Esophagus (tissue), 2 donors: Measurements from ENCODE around the gene EEA1. TPM values are rescaled to one million over a fixed set of nuclear protein-coding genes. Genes with fewer than 3 reads are reported as not detected.

ENCODE experiments used
- H3K27ac ChIP-seq, 2 donors: one replicate each; pipeline ENCODE4 v1.5.1; 2013; ENCODE audit warnings: low read depth in 2 of 2, mild to moderate bottlenecking in 2 of 2, inconsistent platforms in 1 of 2, low read length in 1 of 2, moderate library complexity in 1 of 2
- H3K27me3 ChIP-seq, 2 donors: one replicate each; pipeline ENCODE4 v1.6.1; 2013; ENCODE audit warnings: low read length in 2 of 2, control low read depth in 1 of 2, mild to moderate bottlenecking in 1 of 2; ENCODE audit not compliant: insufficient read depth in 2 of 2, control insufficient read depth in 1 of 2
- H3K36me3 ChIP-seq, 2 donors: one replicate each; pipeline ENCODE4 v1.6.1; 2013; ENCODE audit warnings: low read length in 1 of 2; ENCODE audit not compliant: control insufficient read depth in 2 of 2, insufficient read depth in 2 of 2
- H3K4me1 ChIP-seq, 2 donors: one replicate each; pipeline ENCODE4 v1.6.1; 2013; ENCODE audit warnings: low read length in 1 of 2; ENCODE audit not compliant: control insufficient read depth in 2 of 2, insufficient read depth in 2 of 2
- H3K4me3 ChIP-seq, 2 donors: one replicate each; pipeline ENCODE4 v1.5.1; 2013; ENCODE audit warnings: low read length in 2 of 2, mild to moderate bottlenecking in 2 of 2, low read depth in 1 of 2, moderate library complexity in 1 of 2
- H3K9me3 ChIP-seq, 2 donors: one replicate each; pipeline ENCODE4 v1.6.1; 2013; ENCODE audit warnings: mild to moderate bottlenecking in 2 of 2, low read depth in 1 of 2, low read length in 1 of 2, moderate library complexity in 1 of 2; ENCODE audit not compliant: control insufficient read depth in 2 of 2, insufficient read depth in 1 of 2
- WGBS, 2 donors: extraction: QIAGEN DNeasy Blood & Tissue Kit; methylation state at CpG; one replicate each; pipeline ENCODE4 v1.1.7; 2013; 5-methylcytosine and 5-hydroxymethylcytosine counted together
- polyA plus RNA-seq, 2 donors: library from polyadenylated mRNA; stranded (reverse); fragments of 200-250 nt; gene quantifications; one replicate each; pipeline ENCODE4 v1.2.3, GENCODE V29; 2013
- donor health status: healthy with polysubstance abuse.
- donor health status: Bipolar disorder and iron deficiency.

EEA1 gene
- polyA plus RNA-seq, 2 donors: 5.6 to 6.3 TPM

DNA sequence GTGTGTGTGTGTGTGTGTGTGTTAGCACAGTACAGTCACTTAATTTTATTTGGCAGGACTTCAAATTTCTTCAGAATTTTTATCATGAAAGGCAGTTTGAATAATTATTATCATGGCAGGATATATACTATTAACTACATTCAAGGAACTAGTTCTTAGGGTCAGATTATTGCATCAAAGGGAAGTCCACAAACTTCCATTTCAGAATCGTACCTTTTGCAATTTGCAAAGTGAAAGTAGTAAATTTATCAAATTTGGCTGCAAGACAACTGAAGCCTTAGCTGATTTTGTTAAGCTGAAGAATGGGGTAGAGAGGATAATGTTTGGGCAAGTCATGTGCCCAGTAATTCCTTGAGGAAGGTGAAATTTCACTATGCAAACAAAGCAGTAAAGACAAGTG, 158.1 kb downstream of the EEA1 start:
- no peak overlapping the region for H3K4me3 ChIP-seq
- H3K9me3 ChIP-seq: no peaks in the 10 kb centered on the region
- H3K36me3 ChIP-seq: no peaks in the 10 kb centered on the region
- H3K27ac ChIP-seq: no peak overlapping the region
- H3K4me1 ChIP-seq: no peaks in the 10 kb centered on the region
- WGBS, 2 donors: 44 to 72% methylated on average over 1 of the region's 1 CpG
- H3K27me3 ChIP-seq: no peaks in the 10 kb centered on the region

DNA sequence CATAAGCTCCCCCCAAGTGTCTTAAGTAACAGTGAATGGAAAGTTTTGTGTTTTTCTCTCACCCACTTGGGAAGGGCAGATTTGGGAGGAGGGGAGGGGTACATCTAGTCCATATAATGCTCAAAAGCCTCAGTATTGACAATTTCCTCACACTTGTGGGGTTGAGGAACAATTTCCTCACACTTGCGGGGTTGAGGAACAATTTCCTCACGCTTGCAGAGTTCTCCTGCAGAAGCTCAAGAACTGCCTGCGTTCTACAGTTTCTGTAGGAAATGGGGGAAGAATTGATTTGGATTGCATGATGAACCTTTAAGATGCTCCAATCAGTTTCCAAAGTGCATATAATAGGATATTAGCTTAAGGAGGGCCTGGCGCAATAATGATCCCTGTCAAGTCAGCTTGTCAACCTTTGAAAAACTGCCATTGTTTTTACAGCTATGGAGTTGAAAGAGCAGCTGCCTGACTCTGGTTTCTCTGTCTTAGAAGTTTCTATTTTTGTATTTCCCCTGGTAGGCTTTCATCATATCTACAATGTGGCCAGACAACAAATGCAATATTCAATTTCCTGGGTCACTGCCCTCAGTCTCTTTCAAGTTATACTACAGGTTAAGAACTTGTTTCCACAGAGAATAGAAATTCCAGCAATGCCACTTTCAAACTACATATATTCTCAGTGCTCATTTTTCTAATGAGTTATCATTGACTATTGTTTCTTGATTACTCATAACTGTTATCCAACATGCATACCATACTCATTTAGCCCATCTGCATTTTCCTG, 159.8 kb downstream of the EEA1 start:
- no peaks in the 10 kb centered on the region for H3K9me3 ChIP-seq

DNA sequence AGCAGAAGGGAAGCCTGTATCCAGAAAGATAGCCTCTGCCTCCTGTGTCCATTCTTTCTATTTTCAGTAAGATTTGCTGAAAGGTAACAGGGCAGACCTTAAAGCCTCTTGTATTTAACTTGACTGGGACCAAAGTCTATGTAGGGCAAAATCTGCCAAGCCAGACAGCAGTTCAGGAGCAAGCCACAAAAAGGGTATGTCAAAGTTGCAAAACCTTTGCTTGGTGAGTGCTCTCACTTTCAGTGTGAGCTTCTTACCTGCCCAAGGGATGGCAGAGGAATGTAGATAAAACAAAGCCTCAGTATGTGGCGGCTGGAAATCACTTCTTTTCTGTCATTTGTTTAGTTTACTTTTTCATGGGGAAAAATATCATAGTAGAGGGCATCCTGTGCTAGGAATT, 163.2 kb downstream of the EEA1 start:
- WGBS, 2 donors: 73 to 82% methylated on average over 1 of the region's 1 CpG

More for the DNA sequence above, 159.8 kb downstream of the EEA1 start:
- Histone ChIP-seq H3K4me1 (no peaks in the 10 kb centered on the region), H3K36me3 (no peaks in the 10 kb centered on the region), H3K4me3 (no peak overlapping the region), H3K27me3 (no peaks in the 10 kb centered on the region), H3K27ac (no peak overlapping the region)
- 78 to 84% methylated on average over 4 of the region's 4 CpGs for WGBS, 2 donors

DNA sequence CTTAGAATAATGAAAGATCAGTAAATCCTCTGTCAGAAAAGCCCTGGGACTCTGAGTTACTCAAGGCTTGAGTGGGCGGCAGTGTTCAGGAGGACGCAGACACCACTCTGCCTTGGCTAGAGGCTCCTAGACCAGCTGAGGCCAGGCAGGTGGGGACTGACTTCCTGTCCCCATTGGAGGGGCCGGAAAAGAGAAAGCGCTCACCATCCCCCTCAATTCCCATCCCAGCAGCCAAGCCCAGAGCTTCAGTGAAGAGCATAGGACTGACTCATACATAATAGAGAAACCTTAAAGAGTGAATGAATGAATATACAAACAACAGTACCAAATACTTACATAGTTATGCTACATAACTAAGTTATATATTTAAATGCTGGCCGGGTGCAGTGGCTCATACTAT, 164.3 kb downstream of the EEA1 start:
- no peaks in the 10 kb centered on the region for H3K27me3 ChIP-seq
- 82 to 84% methylated on average over 5 of the region's 5 CpGs for WGBS, 2 donors
- no peaks in the 10 kb centered on the region for H3K9me3 ChIP-seq

More for the DNA sequence above, 163.2 kb downstream of the EEA1 start:
- no peaks in the 10 kb centered on the region for H3K9me3 ChIP-seq
- H3K27me3 ChIP-seq: no peaks in the 10 kb centered on the region
- no peaks in the 10 kb centered on the region for H3K4me1 ChIP-seq
- no peak overlapping the region for H3K4me3 ChIP-seq
- H3K36me3 ChIP-seq: no peaks in the 10 kb centered on the region
- no peak overlapping the region for H3K27ac ChIP-seq

DNA sequence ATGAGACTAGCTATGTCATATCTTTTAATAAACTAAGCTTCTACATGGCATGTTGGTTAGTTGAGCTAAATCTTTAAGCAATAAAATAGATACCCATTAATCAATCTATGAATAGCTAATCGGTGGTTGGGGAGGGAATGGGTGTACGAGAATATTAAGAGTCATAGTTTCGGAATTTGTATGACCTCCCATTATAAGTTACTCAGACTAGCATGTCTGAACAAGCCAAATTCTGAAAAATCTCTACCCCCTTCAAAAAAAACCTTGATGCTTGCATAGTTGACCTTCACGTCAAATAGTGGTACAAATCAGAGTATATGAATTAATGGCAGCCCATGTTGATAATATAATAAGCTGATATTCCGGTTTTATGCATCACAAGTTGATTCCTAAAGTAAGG, 166.3 kb downstream of the EEA1 start:
- Histone ChIP-seq H3K9me3 (no peaks in the 10 kb centered on the region), H3K27me3 (no peaks in the 10 kb centered on the region), H3K4me3 (no peak overlapping the region), H3K36me3 (no peaks in the 10 kb centered on the region), H3K4me1 (no peaks in the 10 kb centered on the region), H3K27ac (no peak overlapping the region)
- 83 to 93% methylated on average over 5 of the region's 5 CpGs for WGBS, 2 donors

More for the DNA sequence above, 164.3 kb downstream of the EEA1 start:
- H3K4me1 ChIP-seq: no peaks in the 10 kb centered on the region
- no peak overlapping the region for H3K27ac ChIP-seq
- H3K4me3 ChIP-seq: no peak overlapping the region
- H3K36me3 ChIP-seq: no peaks in the 10 kb centered on the region

DNA sequence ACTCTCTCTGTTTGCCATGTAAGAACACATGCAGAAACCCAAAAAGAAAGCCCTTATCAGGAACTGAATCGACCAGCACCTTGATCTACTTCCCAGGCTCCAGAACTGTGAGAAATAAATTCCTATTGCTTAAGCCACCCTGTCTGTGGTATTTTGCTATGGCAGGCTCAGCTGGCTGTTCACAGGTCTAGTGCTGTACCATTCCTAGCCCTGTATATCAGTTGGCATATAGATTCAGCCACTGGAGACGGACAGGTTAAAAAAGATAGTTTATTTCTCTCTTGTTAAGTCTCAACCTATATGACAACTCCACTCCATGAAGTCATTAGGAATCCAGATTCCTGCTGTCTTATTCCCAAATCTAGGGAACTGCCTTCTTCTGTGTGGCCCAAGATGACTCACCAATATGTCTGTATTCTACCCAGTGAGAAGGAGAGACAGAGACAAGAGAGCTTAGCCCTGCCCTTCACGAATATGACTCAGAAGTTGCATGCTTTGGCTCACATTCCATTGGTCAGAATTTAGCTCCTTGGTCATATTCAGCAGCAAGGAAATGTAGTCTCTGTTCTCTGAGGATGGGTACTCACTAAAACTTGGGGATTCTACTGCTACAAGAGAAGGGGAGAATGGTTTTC, 169.3 kb downstream of the EEA1 start:
- H3K27ac ChIP-seq: peak overlapping the region in 1 of 2 donors; percentile 55
- no peaks in the 10 kb centered on the region for H3K36me3 ChIP-seq
- H3K27me3 ChIP-seq: no peaks in the 10 kb centered on the region
- H3K4me1 ChIP-seq: peaks cover 0 to 2% of the 10 kb centered on the region in 2 donors
- WGBS, 2 donors: 75 to 82% methylated on average over 3 of the region's 3 CpGs
- no peak overlapping the region for H3K4me3 ChIP-seq
- no peaks in the 10 kb centered on the region for H3K9me3 ChIP-seq

DNA sequence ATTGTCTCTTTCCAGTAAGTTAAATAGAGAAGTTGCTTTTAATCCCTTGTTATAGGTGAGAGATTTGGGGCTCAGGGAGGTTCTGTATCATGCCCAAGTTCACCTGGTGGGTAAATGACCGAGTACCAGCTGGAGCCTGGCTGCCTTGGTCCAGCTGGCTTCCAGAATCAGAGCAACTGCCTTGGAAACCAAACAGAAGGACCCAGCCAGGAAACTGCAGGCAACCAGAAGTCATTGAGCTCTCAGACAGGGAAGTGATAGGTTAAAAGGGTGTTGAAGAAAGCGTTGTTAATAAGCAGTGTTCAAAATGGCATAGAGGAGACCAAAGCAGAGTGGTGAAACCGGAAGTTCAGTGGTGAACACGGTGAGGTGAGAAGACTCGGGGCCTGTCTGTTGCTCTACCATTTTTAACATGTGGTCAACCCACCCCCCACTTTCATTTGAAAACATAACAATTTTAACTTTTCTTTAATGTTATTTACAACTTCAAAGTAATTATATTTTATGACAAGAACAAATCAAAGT, 171.4 kb downstream of the EEA1 start:
- WGBS, 2 donors: 50 to 58% methylated on average over 5 of the region's 5 CpGs
- no peaks in the 10 kb centered on the region for H3K9me3 ChIP-seq

DNA sequence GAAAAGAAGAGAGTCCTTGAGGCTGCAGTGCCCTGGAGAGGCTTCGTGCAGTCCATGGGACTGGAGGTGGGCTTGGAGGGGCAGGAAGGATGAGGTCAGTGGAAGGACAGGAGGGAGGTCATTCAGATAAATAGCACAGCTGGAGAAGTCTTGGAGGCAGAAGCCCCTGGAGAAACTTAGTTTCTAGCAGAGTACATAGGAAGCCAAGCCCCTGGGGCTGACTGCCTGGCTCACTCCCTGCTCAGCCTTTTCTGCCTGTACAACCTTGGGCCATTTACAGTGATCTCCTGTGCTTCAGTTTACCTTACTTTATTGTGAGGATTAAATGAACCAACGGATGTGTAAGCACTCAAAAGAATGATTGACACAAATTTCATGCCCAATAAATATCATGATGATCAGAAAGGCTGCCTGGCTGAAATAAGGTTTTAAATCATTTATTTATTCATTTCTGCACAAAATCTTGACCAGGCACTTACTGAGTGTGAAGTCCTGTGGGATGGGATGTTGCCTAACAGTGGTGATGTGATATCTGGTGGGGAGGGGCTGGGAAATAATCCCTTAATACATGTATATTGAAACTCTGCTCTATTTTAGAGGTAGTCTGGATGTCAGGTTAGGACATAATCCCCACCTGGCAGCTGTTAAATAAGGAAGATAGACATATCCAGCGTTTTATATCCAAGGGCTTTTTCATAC, 172.0 kb downstream of the EEA1 start:
- Histone ChIP-seq H3K4me3 (no peak overlapping the region), H3K27me3 (no peaks in the 10 kb centered on the region), H3K27ac (no peak overlapping the region), H3K9me3 (no peaks in the 10 kb centered on the region), H3K36me3 (no peaks in the 10 kb centered on the region), H3K4me1 (peaks cover 0 to 2% of the 10 kb centered on the region in 2 donors)
- WGBS, 2 donors: 55 to 68% methylated on average over 3 of the region's 3 CpGs

More for the DNA sequence above, 171.4 kb downstream of the EEA1 start:
- peaks cover 0 to 2% of the 10 kb centered on the region in 2 donors for H3K4me1 ChIP-seq
- no peaks in the 10 kb centered on the region for H3K36me3 ChIP-seq
- no peak overlapping the region for H3K4me3 ChIP-seq
- no peak overlapping the region for H3K27ac ChIP-seq
- H3K27me3 ChIP-seq: no peaks in the 10 kb centered on the region

DNA sequence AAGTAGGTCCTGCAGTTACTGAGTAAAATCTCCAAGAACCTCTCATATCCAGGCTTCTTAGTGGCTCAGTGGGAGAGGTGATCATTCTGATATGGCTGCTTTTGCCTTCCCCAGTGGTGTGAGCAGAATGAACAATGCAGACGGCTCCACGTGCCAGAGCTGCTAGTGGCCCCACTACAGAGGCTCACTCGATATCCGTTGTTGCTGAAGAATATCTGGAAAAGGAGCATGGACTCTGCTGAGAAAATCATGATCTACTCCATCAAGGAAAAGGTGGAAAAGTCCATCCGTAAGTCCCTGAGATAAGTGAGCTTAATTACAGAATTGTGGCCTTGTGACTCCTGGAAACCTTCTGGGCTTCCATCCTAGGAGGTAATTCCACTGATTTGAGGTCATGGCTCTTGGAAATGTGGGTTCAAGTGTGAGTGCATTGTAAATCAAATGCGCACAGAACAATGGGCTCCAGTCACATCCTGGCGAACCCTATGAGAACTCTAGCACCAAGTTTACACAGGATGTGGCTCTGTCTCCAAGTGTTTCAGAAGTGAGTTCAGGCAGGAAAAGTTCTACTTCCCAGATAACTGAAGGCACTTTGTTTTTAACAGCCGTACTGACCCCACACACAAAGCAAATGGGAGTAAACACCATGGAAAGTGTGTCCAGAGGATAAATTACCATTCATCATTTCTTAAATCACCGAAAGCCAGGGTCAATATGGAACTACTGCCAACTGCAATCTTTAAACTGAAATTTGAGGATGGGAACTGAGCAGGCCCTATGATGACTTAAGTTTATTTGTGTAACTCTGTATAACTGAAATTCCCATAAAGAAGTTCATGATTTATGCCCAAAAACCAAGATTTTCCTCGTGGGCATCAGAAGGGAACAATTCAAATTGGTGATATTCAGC, 174.9 kb downstream of the EEA1 start:
- Histone ChIP-seq H3K36me3 (no peaks in the 10 kb centered on the region), H3K4me1 (peaks cover 0 to 2% of the 10 kb centered on the region in 2 donors), H3K9me3 (no peaks in the 10 kb centered on the region), H3K27me3 (no peaks in the 10 kb centered on the region), H3K27ac (no peak overlapping the region), H3K4me3 (no peak overlapping the region)
- 79 to 82% methylated on average over 10 of the region's 10 CpGs for WGBS, 2 donors
